Brain microvascular endothelial cell (primary cell): ENCODE results near the gene OR2H2.

Experiments
- DNase-seq: peaks from one replicate; pipeline ENCODE4 v3.0.0-alpha.2; 2020
- H3K27ac ChIP-seq: fragments of 250-450 bp; sonication (Bioruptor Pico); 2 replicates; pipeline ENCODE4 v1.5.1; 2020; ENCODE audit warnings: mild to moderate bottlenecking, moderate library complexity
- H3K27me3 ChIP-seq: fragments of 250-450 bp; sonication (Bioruptor Pico); replicated peaks from 2 replicates; pipeline ENCODE4 v1.5.1; 2020; ENCODE audit warnings: mild to moderate bottlenecking
- H3K36me3 ChIP-seq: fragments of 250-450 bp; sonication (Bioruptor Pico); replicated peaks from 2 replicates; pipeline ENCODE4 v1.5.1; 2020; ENCODE audit warnings: mild to moderate bottlenecking
- H3K4me3 ChIP-seq: 2 replicates; pipeline ENCODE4 v1.5.1; 2011; ENCODE audit warnings: low read depth, mild to moderate bottlenecking, control low read depth, low read length, moderate library complexity
- in situ Hi-C: cut with HindIII; loops from 2 replicates; pipeline ENCODE4 v1.10.0; 2017; ENCODE audit warnings: low sequenced_read_pairs, low pct_ligation_motif_present
- TF ChIP-seq, protein P1 (sequence below): IDR thresholded peaks from 2 replicates; pipeline ENCODE4 v1.5.1; 2011; ENCODE audit warnings: low read depth, mild to moderate bottlenecking, moderate library complexity, low read length, control low read depth, inconsistent platforms; ENCODE audit errors: missing control alignments

The OR2H2 gene

DNA sequence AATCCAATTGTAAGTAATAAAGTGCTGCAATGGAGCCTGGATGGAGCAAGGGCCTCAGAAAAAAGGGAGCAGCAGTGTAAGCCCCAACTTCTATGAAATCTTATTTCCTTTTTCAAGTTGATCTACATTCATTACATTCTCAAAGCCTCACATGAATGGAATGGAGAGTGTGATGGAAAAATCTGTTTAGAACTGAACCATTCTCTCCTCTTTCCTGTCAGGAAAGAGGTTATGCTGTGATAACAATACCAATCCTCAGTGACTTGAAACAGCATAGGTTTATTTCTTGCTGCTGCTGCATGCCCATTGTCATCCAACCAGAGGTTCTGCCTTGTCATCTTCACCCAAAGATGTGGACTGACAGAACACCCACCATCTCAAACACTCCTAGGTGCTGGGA is 8.9 kb upstream of the OR2H2 start:
- in situ Hi-C loops, result no loop called here
- Histone ChIP-seq H3K4me3 (no peak overlapping the region), H3K27me3 (no peaks in the 10 kb centered on the region), H3K27ac (no peak overlapping the region), H3K36me3 (no peaks in the 10 kb centered on the region)
- no peak for DNase-seq
- TF ChIP-seq, protein P1, sequence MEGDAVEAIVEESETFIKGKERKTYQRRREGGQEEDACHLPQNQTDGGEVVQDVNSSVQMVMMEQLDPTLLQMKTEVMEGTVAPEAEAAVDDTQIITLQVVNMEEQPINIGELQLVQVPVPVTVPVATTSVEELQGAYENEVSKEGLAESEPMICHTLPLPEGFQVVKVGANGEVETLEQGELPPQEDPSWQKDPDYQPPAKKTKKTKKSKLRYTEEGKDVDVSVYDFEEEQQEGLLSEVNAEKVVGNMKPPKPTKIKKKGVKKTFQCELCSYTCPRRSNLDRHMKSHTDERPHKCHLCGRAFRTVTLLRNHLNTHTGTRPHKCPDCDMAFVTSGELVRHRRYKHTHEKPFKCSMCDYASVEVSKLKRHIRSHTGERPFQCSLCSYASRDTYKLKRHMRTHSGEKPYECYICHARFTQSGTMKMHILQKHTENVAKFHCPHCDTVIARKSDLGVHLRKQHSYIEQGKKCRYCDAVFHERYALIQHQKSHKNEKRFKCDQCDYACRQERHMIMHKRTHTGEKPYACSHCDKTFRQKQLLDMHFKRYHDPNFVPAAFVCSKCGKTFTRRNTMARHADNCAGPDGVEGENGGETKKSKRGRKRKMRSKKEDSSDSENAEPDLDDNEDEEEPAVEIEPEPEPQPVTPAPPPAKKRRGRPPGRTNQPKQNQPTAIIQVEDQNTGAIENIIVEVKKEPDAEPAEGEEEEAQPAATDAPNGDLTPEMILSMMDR, result no peak

DNA sequence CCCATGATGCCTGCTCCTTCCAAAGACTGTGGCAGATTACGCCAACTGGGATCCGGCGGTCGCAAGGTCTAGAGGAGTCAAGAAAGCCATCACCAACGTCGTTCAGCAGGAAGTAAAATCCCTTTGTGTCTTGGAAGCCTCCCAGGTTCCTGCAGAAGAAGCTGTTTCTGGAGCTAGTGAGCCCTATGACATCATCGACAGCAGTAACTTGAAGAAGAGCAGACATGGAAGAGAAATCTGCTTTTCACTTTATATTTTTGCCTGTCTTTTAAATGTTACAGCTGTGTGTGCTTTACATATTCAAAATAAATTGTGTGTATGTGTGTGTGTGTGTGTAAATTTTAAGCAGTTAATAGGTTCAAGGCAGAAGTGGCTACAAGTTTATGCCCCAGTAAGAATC is 7.4 kb upstream of the OR2H2 start:
- no peak overlapping the region for H3K27ac ChIP-seq
- in situ Hi-C loops, result no loop called here
- no peak for DNase-seq
- H3K27me3 ChIP-seq, result no peaks in the 10 kb centered on the region
- H3K4me3 ChIP-seq, result no peak overlapping the region
- TF ChIP-seq, protein P1, result no peak
- no peaks in the 10 kb centered on the region for H3K36me3 ChIP-seq

DNA sequence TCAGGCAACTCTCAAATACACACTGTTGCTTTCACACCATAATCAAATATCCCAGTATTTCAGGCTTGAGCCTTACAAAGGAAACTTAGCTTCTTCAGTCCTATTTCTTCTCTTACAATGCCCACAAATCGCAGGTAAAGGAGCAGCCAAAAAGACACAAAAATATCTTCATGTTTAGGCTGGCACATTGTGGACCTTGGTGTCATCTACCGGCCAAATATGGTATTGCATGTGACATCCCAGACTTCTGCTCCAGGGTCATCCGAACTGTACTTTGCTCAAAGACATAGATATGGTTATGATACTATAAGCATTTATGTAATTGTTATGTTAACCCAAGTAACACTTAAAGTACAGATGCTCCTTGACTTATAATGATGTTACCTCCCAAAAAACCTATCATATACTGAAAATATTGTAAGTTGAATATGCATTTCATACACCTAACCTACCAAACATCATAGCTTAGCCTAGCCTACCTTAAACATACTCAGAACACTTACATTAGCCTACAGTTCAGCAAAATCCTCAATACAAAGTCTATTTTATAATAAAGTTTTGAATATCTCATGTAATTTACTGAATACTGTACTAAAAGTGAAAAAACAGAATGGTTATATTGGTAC is 4.6 kb downstream of the OR2H2 start:
- Histone ChIP-seq H3K27me3 (no peaks in the 10 kb centered on the region), H3K4me3 (no peak overlapping the region), H3K27ac (no peak overlapping the region), H3K36me3 (no peaks in the 10 kb centered on the region)
- DNase-seq, result peak; percentile 59
- in situ Hi-C loops, result no loop called here
- TF ChIP-seq, protein P1, result peak; percentile 92

DNA sequence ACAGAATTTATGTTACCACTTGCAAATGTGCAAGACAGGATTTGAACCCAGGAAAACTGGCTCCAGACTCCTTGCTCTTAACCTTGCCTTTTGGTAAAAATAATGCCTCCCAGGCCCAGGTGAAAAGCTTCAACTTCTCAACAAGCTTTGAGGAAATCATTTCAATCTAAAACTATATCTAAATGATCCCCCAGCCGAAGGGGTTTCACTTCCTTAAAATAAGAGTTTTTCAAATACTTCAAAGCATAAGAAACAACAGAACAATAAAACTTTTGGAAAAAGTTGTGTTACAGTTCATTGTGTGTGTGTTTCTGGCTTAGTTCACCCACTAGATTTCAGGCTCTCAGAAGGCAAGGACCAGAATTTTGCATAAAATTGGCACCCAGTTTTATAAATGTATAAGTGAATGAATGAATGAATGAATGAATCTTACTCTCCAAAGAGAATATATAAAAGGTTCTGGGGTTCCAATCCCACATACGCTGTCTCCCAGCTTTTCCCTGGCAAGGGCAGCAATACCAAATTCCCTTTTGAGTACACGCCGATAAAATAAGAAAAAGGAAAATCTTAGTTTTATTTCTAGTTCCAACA is 5.4 kb downstream of the OR2H2 start:
- in situ Hi-C loops, result no loop called here
- Histone ChIP-seq H3K36me3 (no peaks in the 10 kb centered on the region), H3K4me3 (no peak overlapping the region), H3K27me3 (no peaks in the 10 kb centered on the region), H3K27ac (no peak overlapping the region)
- TF ChIP-seq, protein P1, result no peak
- DNase-seq, result no peak

DNA sequence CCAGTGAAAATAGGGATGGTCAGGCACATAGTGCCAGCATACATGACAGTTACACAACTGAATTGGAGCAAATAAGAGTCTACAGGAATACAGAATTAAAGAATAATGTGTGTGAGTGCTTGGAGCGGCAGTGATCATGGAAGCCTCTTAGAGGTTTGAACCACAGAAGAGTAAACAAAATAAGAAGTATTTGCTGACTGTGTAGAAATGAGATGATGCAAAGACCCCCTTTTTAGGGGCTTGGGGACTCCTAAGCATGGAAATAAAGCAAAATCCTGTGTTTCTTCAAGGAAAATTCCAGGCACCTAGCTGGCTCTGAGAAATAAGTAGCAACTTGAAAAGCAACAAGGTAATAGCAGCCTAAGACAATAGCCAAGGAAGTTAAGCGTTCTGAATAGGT is 6.8 kb downstream of the OR2H2 start:
- H3K36me3 ChIP-seq, result no peaks in the 10 kb centered on the region
- TF ChIP-seq, protein P1, result no peak
- H3K27me3 ChIP-seq, result no peaks in the 10 kb centered on the region
- no peak overlapping the region for H3K4me3 ChIP-seq
- no peak for DNase-seq
- in situ Hi-C loops, result no loop called here
- no peak overlapping the region for H3K27ac ChIP-seq
